ENCODE data around the gene TRIM3. TPM values are rescaled to one million over a fixed set of nuclear protein-coding genes. Genes with fewer than 3 reads are reported as not detected.

TRIM3 gene
- total RNA-seq = 19.3 and 37.8 TPM in 2 replicates

GRCh38 chr11:6473451-6474412 is at the start of gene TRIM3:
TRIM3 (minus strand) TSS chr11:6473941; CDS start chr11:6465695, 8,246 bp downstream.

GRCh38 chr11:6497069-6497839 is 23.5 kb upstream of the TRIM3 start, which contains the start of gene DNHD1:
DNHD1 (plus strand) TSS chr11:6497280; CDS start chr11:6498216, 936 bp downstream.

GRCh38 chr11:6481012-6481923 is 7.5 kb upstream of the TRIM3 start, which contains the start of the genes ARFIP2 and TIMM10B:
ARFIP2 (minus strand) TSS chr11:6481331; CDS start chr11:6480421, 910 bp downstream.
TIMM10B (plus strand) TSS chr11:6481501; CDS start chr11:6481517, 16 bp downstream.

GRCh38 chr11:6440906-6441358 is 32.8 kb downstream of the TRIM3 start, which contains the start of gene HPX:
HPX (minus strand) TSS chr11:6440987; CDS start chr11:6440963, 24 bp downstream.

GRCh38 chr11:6419009-6419631 is 54.6 kb downstream of the TRIM3 start, which contains the start of gene APBB1:
APBB1 (minus strand) TSS chr11:6419094; CDS start chr11:6411347, 7,747 bp downstream.

Other genes with a start within 250 kb of the TRIM3 start
- 7.4 and 9.0 TPM in 2 replicates for gene FHIP1B, start 239.3 kb downstream of the TRIM3 start, total RNA-seq
- gene CNGA4, start 234.9 kb downstream of the TRIM3 start, total RNA-seq = not detected in 2 replicates
- gene CCKBR, start 214.1 kb downstream of the TRIM3 start, total RNA-seq = not detected in 2 replicates
- 39.6 and 119 TPM in 2 replicates for gene CAVIN3, start 153.4 kb downstream of the TRIM3 start, total RNA-seq
- gene SMPD1, start 83.5 kb downstream of the TRIM3 start, total RNA-seq = 13.0 and 23.2 TPM in 2 replicates
- gene APBB1, start 54.8 kb downstream of the TRIM3 start, total RNA-seq = 46.8 and 56.2 TPM in 2 replicates
- gene HPX, start 33.0 kb downstream of the TRIM3 start, total RNA-seq = 0.28 and 0.36 TPM in 2 replicates
- 40.9 and 45.9 TPM in 2 replicates for gene ARFIP2, start 7.4 kb upstream of the TRIM3 start, total RNA-seq
- gene TIMM10B, start 7.6 kb upstream of the TRIM3 start, total RNA-seq = 19.6 and 21.1 TPM in 2 replicates
- 1.6 and 2.8 TPM in 2 replicates for gene DNHD1, start 23.3 kb upstream of the TRIM3 start, total RNA-seq
- gene RRP8, start 129.7 kb upstream of the TRIM3 start, total RNA-seq = 10.7 and 12.4 TPM in 2 replicates
- gene ILK, start 129.8 kb upstream of the TRIM3 start, total RNA-seq = 156 and 223 TPM in 2 replicates
- gene TAF10, start 138.3 kb upstream of the TRIM3 start, total RNA-seq = 50.7 and 67.4 TPM in 2 replicates
- gene TPP1, start 145.5 kb upstream of the TRIM3 start, total RNA-seq = 57.1 and 101 TPM in 2 replicates
- gene DCHS1, start 181.9 kb upstream of the TRIM3 start, total RNA-seq = 37.9 and 41.8 TPM in 2 replicates
- gene MRPL17, start 209.4 kb upstream of the TRIM3 start, total RNA-seq = 91.3 and 121 TPM in 2 replicates

Measured in endothelial cell of coronary artery (primary cell).